NCI-H146 treated with DMSO at 0.1 percent for 48 hours (cell line): Measurements from ENCODE around the gene FETUB.
"Not testable (repeated sequence)": the region's sequence is repeated elsewhere in the genome, so short reads cannot be mapped to it uniquely, and the experiment has no call there.

Experiments
- DNase-seq: peaks from one replicate; lab custom pipeline; 2025; ENCODE audit not compliant: unreplicated experiment; lab: John Stamatoyannopoulos, UW

FETUB gene

GRCh38 chr3:186613637-186614265 lies 26.4 kb upstream of the FETUB start:
- DNase-seq: peak; percentile 53

GRCh38 chr3:186614266-186614596 lies 26.0 kb upstream of the FETUB start:
- DNase-seq: peak; percentile 50

GRCh38 chr3:186614597-186615483 lies 25.4 kb upstream of the FETUB start:
- peak; percentile 95 for DNase-seq

- no peak for DNase-seq
Observed at GRCh38 chr3:186616299-186616617, 23.9 kb upstream of the FETUB start.

- peak; percentile 85 for DNase-seq
Observed at GRCh38 chr3:186617036-186617946, 22.9 kb upstream of the FETUB start.

- DNase-seq: no peak
Observed at GRCh38 chr3:186618318-186618938, 21.8 kb upstream of the FETUB start.

DNA sequence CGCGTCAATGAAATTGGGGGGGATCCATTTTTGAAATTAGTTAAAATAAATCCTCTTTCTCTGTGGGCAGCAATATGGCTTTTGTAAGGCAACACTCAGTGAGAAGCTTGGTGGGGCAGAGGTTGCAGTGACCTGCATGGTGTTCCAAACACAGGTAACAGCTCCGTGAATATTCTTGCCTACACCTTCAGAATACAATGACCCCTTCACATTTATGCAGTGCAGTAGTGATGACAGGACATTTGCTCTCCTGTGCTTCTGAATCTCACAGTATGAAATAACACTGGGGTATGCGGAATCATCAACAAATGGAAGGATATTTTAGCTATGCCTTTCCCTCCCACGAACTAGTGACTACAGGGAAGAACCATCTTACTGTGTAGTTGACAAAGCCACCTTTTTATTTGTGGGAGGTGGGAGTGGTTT lies 20.4 kb upstream of the FETUB start:
- no peak for DNase-seq

DNA sequence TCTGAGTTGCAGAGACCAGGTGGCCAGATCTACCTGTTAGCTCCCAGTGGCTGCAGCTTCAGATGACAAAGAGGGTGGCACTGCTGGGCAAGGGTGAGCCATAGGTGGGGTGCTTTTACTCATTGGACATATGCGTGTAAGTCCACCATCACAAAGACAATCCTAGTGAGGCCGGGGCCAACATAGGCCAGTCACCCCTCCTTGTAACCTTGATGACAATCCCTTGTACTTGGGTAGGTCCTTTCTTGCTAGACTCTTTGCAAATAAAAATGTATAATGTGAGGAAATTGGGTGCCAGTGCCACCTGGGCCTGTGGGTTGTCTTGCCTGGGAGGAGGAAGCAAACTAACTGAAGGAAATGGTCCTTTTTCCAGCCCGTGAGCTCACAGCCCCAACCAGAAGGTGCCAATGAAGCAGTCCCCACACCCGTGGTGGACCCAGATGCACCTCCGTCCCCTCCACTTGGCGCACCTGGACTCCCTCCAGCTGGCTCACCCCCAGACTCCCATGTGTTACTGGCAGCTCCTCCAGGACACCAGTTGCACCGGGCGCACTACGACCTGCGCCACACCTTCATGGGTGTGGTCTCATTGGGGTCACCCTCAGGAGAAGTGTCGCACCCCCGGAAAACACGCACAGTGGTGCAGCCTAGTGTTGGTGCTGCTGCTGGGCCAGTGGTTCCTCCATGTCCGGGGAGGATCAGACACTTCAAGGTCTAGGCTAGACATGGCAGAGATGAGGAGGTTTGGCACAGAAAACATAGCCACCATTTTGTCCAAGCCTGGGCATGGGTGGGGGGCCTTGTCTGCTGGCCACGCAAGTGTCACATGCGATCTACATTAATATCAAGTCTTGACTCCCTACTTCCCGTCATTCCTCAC lies 19.7 kb upstream of the FETUB start:
- no peak for DNase-seq

DNA sequence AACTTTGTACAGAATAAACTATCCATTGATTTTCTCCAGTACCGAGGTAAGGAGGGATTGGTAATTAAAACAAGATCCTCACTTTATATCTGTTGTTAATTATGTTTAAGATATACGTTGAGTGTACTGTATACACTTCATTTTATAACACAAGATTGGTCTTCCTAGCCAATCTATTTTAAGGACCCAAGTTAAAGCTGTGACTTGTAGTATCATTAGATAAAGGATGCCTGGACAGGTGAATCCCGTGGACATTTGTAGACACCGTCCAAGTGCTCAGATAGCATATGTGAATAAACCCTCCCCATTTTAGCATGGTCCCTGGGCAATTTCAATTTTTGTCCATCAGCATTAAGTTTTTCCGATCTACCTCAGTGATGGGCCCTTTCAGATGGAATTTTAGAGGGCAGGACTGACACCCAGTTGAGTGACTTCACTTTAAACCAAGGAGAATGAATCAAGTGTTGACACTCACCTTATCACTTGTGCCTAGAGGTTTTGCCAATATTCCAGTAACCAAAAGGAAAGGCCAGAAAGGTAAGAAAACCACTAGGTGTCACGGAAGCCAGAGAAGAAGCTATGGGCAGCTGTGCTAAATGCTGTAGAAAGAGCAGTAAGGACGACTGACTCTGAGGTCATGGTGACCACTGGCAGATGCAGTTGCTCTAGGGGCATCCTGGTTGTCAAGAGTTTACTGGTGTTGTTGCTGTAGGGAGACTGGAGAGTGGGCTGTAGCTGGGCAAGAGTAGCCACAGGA lies 18.1 kb upstream of the FETUB start:
- no peak for DNase-seq

GRCh38 chr3:186622651-186623310 lies 17.4 kb upstream of the FETUB start:
- no peak for DNase-seq

DNA sequence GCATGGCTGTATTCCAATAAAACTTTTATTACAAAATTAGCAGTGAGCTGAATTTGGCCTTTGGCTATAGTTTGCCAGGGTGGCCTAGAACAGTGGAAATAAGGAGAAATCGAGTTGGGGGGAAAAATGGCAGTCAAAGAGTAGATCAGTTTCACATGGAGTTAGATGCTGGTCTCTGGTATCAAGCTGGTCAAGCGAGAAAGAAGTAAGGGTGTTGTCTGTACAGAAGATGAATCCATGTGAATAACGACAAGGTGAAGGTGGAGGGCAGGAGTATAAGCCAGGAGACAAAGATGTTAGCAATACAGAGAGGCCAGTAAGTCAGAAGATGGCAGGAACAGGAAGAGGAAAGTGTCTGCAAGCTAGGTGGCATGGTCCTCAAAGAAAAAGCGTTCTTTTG lies 15.6 kb upstream of the FETUB start:
- no peak for DNase-seq

DNA sequence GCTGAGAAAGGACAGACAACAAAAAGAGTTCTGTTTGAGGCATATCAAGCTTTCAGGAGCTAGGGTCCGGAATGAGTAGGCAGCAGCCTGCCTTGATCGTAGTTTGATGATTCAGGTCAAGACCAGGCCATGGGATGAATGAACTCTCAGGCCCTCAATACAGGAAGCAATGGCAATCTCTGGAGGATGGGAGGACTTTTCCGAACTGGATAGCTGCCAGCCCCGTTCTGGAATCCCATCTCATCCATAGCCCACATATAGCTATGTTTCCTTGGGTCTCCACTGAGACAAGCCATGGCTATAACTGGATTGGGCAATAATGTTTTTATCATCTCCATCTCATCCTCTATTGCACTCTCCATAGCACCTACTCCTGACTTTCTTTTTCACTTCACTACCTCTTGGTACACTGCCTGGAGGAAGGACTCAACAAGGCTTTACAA lies 14.6 kb upstream of the FETUB start:
- DNase-seq: no peak

- no peak for DNase-seq
Observed at GRCh38 chr3:186626254-186626847, 13.8 kb upstream of the FETUB start.

DNA sequence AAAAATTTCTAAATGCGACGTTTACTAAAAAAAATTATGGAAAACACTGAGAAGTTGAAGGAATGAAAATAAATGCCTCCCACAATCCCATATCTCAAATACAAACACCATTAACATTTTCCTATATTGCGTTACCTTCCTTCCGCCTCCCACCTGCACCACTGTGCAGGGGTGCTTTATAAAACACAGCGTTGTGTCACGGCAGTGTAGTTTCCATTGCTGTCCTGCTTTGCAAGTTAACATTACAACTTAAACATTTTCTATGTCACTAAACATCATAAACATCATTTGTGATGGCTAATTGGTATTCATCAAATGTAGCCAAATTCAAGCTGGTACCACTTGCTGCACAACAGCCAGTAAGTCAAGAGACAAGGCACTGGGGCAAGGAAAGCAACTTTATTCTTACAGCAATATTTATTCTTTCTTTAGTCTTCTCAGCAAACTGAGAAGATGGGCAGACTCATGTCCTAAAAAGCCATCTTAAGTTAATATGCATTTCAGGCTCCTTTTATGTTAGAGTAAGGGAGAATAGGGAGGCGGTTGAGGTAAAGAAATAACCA lies 12.3 kb upstream of the FETUB start:
- no peak for DNase-seq

DNA sequence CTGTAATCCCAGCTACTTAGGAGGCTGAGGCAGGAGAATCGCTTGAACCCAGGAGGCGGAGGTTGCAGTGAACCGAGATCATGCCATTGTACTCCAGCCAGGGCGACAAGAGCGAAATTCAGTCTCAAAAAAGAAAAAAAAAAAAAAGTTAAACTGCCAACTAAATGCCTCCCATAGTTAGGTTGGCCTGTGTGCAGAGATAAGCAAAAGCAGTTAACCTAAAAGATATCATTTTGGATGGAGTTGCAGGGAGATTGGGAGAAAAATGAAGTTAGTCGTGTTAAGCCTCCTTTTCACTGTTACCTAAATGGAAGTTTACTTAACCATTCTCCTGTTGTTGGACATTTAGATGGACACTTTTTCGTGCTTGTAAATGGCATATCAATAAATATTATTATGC lies 11.4 kb upstream of the FETUB start:
- DNase-seq: no peak

GRCh38 chr3:186630950-186631641 lies 9.1 kb upstream of the FETUB start:
- no peak for DNase-seq

GRCh38 chr3:186633481-186633880 lies 6.7 kb upstream of the FETUB start:
- DNase-seq: no peak

DNA sequence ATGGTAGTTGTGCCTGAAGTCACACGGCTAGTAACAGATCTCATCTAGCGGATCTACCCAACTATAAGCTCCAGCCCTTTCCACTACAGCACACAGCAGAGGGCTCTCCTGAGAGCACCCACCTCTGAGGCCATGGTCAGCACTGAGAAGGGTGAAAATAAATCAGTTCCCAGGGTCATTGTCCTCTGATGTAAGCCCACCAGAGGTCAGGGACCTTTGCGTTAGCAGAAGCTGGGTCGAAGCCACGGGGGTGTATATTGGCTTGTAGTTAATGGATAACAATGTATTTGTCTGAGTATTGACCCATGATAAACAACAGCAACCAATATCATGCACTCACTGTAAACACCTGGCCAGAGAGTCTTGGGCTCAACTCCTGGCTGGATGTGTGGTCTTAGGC lies 6.0 kb upstream of the FETUB start:
- DNase-seq: not testable (repeated sequence)
